Astrocyte (in vitro differentiated cells and primary cell): Measurements from ENCODE around the gene CPED1. TPM values are rescaled to one million over a fixed set of nuclear protein-coding genes. Genes with fewer than 3 reads are reported as not detected.
"Not testable (repeated sequence)": the region's sequence is repeated elsewhere in the genome, so short reads cannot be mapped to it uniquely, and the experiment has no call there.

ENCODE experiments used
- DNase-seq: peaks from one replicate; pipeline ENCODE4 v3.0.0-alpha.2; 2010; ENCODE audit warnings: low read depth
- FAIRE-seq: peaks from 2 replicates; lab custom pipeline; 2011; peaks lifted over from hg19 to GRCh38; lab: Jason Lieb, UNC
- H2AFZ ChIP-seq: 2 replicates; pipeline ENCODE4 v1.6.0; 2012; ENCODE audit warnings: low read depth, low read length, inconsistent platforms
- H3K27ac ChIP-seq: 2 replicates; pipeline ENCODE4 v1.5.1; 2011; ENCODE audit warnings: low read depth, low read length, inconsistent platforms
- H3K27me3 ChIP-seq: 2 replicates; pipeline ENCODE4 v1.6.0; 2011; ENCODE audit warnings: low read length, inconsistent platforms; ENCODE audit not compliant: insufficient read depth
- H3K36me3 ChIP-seq: 2 replicates; pipeline ENCODE4 v1.5.1; 2011; ENCODE audit warnings: low read length, inconsistent platforms; ENCODE audit not compliant: insufficient read depth
- H3K4me1 ChIP-seq: 2 replicates; pipeline ENCODE4 v1.5.1; 2011; ENCODE audit warnings: low read length, inconsistent platforms; ENCODE audit not compliant: insufficient read depth
- H3K4me2 ChIP-seq: 2 replicates; pipeline ENCODE4 v1.6.0; 2012; ENCODE audit warnings: low read length, inconsistent platforms
- H3K4me3 ChIP-seq: 2 replicates; pipeline ENCODE4 v1.5.1; 2011; ENCODE audit warnings: low read depth, mild to moderate bottlenecking, low read length, inconsistent platforms; ENCODE audit not compliant: insufficient read depth
- H3K79me2 ChIP-seq: 2 replicates; pipeline ENCODE4 v1.6.0; 2012; ENCODE audit warnings: mild to moderate bottlenecking, low read length, inconsistent platforms; ENCODE audit not compliant: insufficient read depth
- H3K9ac ChIP-seq: 2 replicates; pipeline ENCODE4 v1.6.0; 2012; ENCODE audit warnings: mild to moderate bottlenecking, low read length, inconsistent platforms
- H3K9me3 ChIP-seq: 2 replicates; pipeline ENCODE4 v1.5.1; 2012; ENCODE audit warnings: low read depth, mild to moderate bottlenecking, low read length, inconsistent platforms; ENCODE audit not compliant: insufficient read depth
- H4K20me1 ChIP-seq: 2 replicates; pipeline ENCODE4 v1.6.0; 2012; ENCODE audit warnings: low read length, inconsistent platforms; ENCODE audit not compliant: insufficient read depth
- H3K27ac Mint-ChIP-seq: one replicate; pipeline ENCODE4 v1.8.0; 2021; ENCODE audit warnings: mild to moderate bottlenecking, mixed read lengths; ENCODE audit not compliant: unreplicated experiment
- H3K27me3 Mint-ChIP-seq: one replicate; pipeline ENCODE4 v1.8.0; 2021; ENCODE audit warnings: low read depth, mixed read lengths; ENCODE audit not compliant: unreplicated experiment
- H3K36me3 Mint-ChIP-seq: one replicate; pipeline ENCODE4 v1.8.0; 2021; ENCODE audit warnings: low read depth, mixed read lengths; ENCODE audit not compliant: unreplicated experiment
- H3K4me1 Mint-ChIP-seq: one replicate; pipeline ENCODE4 v1.8.0; 2021; ENCODE audit warnings: low read depth, mixed read lengths; ENCODE audit not compliant: unreplicated experiment
- H3K4me3 Mint-ChIP-seq: one replicate; pipeline ENCODE4 v1.8.0; 2021; ENCODE audit warnings: mild to moderate bottlenecking, moderate library complexity, mixed read lengths; ENCODE audit not compliant: unreplicated experiment
- H3K9me3 Mint-ChIP-seq: one replicate; pipeline ENCODE4 v1.8.0; 2021; ENCODE audit warnings: mild to moderate bottlenecking, mixed read lengths; ENCODE audit not compliant: unreplicated experiment
- EZH2 ChIP-seq: IDR thresholded peaks from 2 replicates; pipeline ENCODE4 v1.6.1; 2012; ENCODE audit warnings: mild to moderate bottlenecking, low read length, inconsistent platforms; ENCODE audit not compliant: insufficient read depth
- total RNA-seq: library from RNA; stranded (reverse); gene quantifications from 2 replicates; pipeline ENCODE4 v1.2.1, GENCODE V29; 2021
- TF ChIP-seq, protein P1 (sequence below): IDR thresholded peaks from 2 replicates; pipeline ENCODE4 v1.5.1; 2011; ENCODE audit warnings: low read depth, mild to moderate bottlenecking, inconsistent platforms, low read length, moderate library complexity; ENCODE audit not compliant: insufficient read depth

Gene CPED1
- total RNA-seq, 1 donor from 2014 or later, result 6.1 TPM

DNA sequence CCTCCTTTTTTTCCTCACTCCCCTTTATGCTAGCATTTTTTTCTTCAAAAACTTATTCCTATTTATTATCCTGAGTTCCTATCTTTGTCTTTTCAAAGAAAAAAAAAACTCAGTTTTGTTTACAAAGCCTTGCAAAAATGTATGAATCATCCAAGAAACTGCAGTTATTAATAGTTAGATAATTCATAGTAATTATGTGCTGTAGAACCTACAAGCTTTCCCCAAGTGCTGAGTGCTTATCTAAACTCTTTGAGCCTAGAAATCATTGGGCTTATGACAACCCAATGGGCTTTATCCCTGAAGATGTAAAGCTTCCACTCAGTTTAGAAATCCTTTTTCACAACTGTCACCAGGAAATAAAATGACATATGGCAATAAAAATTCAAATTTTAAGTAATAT, 194.4 kb downstream of the CPED1 start:
- no peak for DNase-seq

DNA sequence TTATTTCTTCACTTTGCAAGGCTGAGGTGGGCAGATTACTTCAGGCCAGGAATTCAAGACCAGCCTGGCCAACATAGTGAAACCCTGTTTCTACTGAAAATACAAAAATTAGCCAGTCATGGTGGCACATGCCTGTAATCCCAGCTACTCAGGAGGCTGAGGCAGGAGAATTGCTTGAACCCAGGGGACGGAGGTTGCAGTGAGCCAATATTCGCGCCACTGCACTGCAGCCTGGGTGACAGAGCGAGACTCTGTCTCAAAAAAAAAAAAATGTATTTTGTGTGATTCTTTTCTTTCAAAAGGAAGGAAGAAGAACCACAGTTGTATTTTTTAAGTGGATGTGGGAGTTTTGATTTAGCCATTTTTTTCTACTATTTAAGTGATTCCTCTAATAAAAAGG, 195.4 kb downstream of the CPED1 start:
- not testable (repeated sequence) for H3K4me1 Mint-ChIP-seq, FAIRE-seq, H3K27me3 ChIP-seq, H3K27ac ChIP-seq, H3K9ac ChIP-seq, H3K4me3 ChIP-seq, DNase-seq, H3K4me1 ChIP-seq, H3K79me2 ChIP-seq, H3K27ac Mint-ChIP-seq, H3K4me3 Mint-ChIP-seq, H3K9me3 Mint-ChIP-seq, H3K36me3 ChIP-seq, H3K36me3 Mint-ChIP-seq, H3K4me2 ChIP-seq, H3K9me3 ChIP-seq, H4K20me1 ChIP-seq, H2AFZ ChIP-seq, H3K27me3 Mint-ChIP-seq

More for the DNA sequence above, 194.4 kb downstream of the CPED1 start:
- Mint-ChIP-seq H3K36me3 (no peaks in the 10 kb centered on the region), H3K27me3 (no peaks in the 10 kb centered on the region), H3K4me1 (no peaks in the 10 kb centered on the region), H3K27ac (no peak overlapping the region), H3K9me3 (no peaks in the 10 kb centered on the region), H3K4me3 (no peak overlapping the region)
- H3K4me1 ChIP-seq, result no peaks in the 10 kb centered on the region
- no peak overlapping the region for H3K4me2 ChIP-seq
- H3K9ac ChIP-seq, result no peak overlapping the region
- H3K4me3 ChIP-seq, result no peak overlapping the region
- no peaks in the 10 kb centered on the region for H3K36me3 ChIP-seq
- H3K79me2 ChIP-seq, result no peaks in the 10 kb centered on the region
- H3K9me3 ChIP-seq, result no peaks in the 10 kb centered on the region
- H2AFZ ChIP-seq, result no peak overlapping the region
- no peaks in the 10 kb centered on the region for H3K27me3 ChIP-seq
- no peaks in the 10 kb centered on the region for H4K20me1 ChIP-seq
- no peak overlapping the region for H3K27ac ChIP-seq
- FAIRE-seq, result no peak
- TF ChIP-seq EZH2, result no peak
- TF ChIP-seq, protein P1, sequence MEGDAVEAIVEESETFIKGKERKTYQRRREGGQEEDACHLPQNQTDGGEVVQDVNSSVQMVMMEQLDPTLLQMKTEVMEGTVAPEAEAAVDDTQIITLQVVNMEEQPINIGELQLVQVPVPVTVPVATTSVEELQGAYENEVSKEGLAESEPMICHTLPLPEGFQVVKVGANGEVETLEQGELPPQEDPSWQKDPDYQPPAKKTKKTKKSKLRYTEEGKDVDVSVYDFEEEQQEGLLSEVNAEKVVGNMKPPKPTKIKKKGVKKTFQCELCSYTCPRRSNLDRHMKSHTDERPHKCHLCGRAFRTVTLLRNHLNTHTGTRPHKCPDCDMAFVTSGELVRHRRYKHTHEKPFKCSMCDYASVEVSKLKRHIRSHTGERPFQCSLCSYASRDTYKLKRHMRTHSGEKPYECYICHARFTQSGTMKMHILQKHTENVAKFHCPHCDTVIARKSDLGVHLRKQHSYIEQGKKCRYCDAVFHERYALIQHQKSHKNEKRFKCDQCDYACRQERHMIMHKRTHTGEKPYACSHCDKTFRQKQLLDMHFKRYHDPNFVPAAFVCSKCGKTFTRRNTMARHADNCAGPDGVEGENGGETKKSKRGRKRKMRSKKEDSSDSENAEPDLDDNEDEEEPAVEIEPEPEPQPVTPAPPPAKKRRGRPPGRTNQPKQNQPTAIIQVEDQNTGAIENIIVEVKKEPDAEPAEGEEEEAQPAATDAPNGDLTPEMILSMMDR, result no peak

DNA sequence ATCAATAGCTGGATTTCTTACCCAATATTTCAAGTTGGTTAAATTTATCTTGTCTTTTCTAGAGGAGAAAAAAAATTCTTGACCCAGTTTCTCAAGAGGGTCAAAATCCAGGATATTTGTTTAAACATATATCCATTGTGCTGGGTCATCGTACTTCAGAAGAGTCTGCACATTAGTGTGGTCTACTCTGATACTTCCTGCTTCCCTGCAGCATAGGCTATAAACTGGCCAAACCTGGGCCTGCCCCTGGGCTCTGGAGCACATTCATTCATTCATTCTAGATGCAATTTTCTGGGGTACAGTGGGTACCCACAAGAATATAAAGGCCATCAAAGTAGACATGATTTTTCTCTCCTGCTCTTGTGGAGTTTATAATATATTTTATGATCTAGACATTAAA, 198.2 kb downstream of the CPED1 start:
- DNase-seq, result no peak
- no peak overlapping the region for H3K9ac ChIP-seq

More for the DNA sequence above, 198.2 kb downstream of the CPED1 start:
- TF ChIP-seq, protein P1, result no peak
- TF ChIP-seq EZH2, result no peak
- Histone ChIP-seq H2AFZ (no peak overlapping the region), H4K20me1 (no peaks in the 10 kb centered on the region), H3K4me3 (no peak overlapping the region), H3K4me2 (no peak overlapping the region), H3K27me3 (no peaks in the 10 kb centered on the region), H3K79me2 (no peaks in the 10 kb centered on the region), H3K9me3 (no peaks in the 10 kb centered on the region), H3K27ac (no peak overlapping the region), H3K4me1 (no peaks in the 10 kb centered on the region), H3K36me3 (no peaks in the 10 kb centered on the region)
- Mint-ChIP-seq H3K36me3 (no peaks in the 10 kb centered on the region), H3K9me3 (no peaks in the 10 kb centered on the region), H3K4me1 (no peaks in the 10 kb centered on the region), H3K4me3 (no peak overlapping the region), H3K27ac (no peak overlapping the region), H3K27me3 (no peaks in the 10 kb centered on the region)
- no peak for FAIRE-seq
